Measurements from ENCODE around the gene CDC14A.

Gene CDC14A

DNA sequence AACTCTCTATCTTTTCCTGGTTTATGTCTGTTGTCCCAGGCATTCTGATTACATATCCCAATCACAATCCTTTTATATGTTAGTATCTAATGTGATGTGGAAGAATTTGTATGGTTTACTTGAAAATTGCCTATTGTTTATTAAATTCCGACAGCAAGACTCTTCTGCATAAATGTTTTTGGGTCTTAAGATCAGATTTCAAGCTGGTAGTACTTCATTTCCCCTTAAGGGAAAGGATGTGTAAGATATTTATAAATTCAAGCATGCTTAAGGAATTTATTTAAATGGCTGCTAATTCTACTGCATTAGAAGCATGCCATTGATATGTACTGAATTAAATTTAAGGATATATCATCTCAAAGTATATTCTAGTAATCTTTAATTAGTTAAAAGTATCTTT lies 165.2 kb downstream of the CDC14A start:
- TF ChIP-seq, protein P1, sequence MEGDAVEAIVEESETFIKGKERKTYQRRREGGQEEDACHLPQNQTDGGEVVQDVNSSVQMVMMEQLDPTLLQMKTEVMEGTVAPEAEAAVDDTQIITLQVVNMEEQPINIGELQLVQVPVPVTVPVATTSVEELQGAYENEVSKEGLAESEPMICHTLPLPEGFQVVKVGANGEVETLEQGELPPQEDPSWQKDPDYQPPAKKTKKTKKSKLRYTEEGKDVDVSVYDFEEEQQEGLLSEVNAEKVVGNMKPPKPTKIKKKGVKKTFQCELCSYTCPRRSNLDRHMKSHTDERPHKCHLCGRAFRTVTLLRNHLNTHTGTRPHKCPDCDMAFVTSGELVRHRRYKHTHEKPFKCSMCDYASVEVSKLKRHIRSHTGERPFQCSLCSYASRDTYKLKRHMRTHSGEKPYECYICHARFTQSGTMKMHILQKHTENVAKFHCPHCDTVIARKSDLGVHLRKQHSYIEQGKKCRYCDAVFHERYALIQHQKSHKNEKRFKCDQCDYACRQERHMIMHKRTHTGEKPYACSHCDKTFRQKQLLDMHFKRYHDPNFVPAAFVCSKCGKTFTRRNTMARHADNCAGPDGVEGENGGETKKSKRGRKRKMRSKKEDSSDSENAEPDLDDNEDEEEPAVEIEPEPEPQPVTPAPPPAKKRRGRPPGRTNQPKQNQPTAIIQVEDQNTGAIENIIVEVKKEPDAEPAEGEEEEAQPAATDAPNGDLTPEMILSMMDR (conservative IDR thresholded peaks at IDR 0.05; ENCODE audit: low read length): no peak
- no peak overlapping the region for H3K4me3 ChIP-seq (ENCODE audit: low read length)
- DNase-seq (ENCODE audit: low read depth): no peak

DNA sequence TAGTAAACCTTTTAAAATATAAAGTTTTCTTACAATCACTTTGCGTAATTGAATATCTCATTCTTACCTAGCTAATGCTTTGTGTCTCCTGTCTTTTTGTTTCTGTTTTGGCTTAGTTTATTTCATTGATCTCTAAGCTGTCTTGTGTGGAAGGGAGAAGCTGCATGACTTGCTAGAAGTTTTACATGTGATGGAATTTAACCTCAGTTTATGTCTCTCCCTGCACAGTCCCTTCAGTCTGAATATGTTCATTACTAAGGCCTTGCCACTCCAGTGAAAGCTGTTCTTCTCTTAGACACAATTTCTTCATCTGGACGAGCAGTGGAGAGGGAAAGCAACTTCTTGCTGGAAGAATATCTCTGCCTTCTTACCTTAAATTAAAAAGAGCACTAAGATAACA lies 165.7 kb downstream of the CDC14A start:
- TF ChIP-seq, protein P1 (conservative IDR thresholded peaks at IDR 0.05; ENCODE audit: low read length): no peak

DNA sequence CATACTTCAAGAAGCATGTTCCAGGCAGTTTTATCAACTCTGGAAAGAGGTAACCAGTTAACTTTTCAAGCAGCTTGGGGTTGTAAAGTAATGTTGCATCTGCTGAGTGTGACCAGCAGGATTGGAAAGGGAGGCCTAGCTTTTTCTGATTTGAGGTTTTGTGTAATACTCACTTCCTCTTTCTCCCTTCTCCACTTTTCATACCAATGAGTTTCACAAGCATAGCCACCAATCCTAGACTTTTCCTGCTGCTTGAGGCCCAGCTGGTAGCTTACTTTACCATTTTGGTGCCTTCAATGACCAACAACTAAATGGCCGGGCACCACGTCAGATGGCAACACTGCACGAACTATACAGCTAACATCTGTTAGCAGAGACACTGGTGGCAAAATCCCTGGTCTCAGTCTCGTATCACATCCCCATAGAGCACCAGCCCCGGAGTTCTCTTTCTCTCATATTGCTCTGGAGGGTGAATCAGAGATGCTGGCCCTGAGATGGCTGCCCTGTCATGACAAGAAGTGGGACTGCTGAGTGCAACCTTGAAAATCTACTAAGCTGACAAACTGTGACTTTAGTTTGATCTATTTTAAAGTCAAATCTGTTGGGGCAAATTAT lies 170.8 kb downstream of the CDC14A start:
- TF ChIP-seq, protein P1 (conservative IDR thresholded peaks at IDR 0.05; ENCODE audit: low read length): no peak
- peak; percentile 31 for DNase-seq (ENCODE audit: low read depth)
- no peak overlapping the region for H3K4me3 ChIP-seq (ENCODE audit: low read length)

More for the DNA sequence above, 165.7 kb downstream of the CDC14A start:
- H3K4me3 ChIP-seq (ENCODE audit: low read length): no peak overlapping the region
- DNase-seq (ENCODE audit: low read depth): no peak

- no peak overlapping the region for H3K4me3 ChIP-seq (ENCODE audit: low read length)
- no peak for DNase-seq (ENCODE audit: low read depth)
- TF ChIP-seq, protein P1 (conservative IDR thresholded peaks at IDR 0.05; ENCODE audit: low read length): no peak
These were observed 172.0 kb downstream of the CDC14A start for GRCh38 chr1:100524355-100524754.

DNA sequence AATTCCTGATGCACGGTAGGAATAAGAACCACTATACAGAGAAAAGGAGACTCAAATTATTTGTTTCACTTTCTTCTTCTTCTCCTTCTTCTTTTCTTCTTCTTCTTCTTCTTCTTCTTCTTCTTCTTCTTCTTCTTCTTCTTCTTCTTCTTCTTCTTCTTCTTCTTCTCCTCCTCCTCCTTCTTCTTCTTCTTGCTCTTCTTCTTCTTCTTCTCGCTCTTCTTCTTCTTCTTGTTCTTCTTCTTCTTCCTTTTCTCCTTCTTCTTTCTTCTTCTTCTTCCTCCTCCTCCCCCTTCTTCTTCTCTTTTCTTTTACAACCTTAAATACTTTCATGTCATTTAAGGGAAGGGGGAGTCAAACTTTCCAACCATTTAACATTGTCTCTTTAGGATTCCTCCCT lies 174.6 kb downstream of the CDC14A start:
- TF ChIP-seq, protein P1 (conservative IDR thresholded peaks at IDR 0.05; ENCODE audit: low read length): no peak
- H3K4me3 ChIP-seq (ENCODE audit: low read length): no peak overlapping the region
- no peak for DNase-seq (ENCODE audit: low read depth)

GRCh38 chr1:100528871-100529270 lies 176.6 kb downstream of the CDC14A start:
- no peak overlapping the region for H3K4me3 ChIP-seq (ENCODE audit: low read length)
- TF ChIP-seq, protein P1 (conservative IDR thresholded peaks at IDR 0.05; ENCODE audit: low read length): no peak
- DNase-seq (ENCODE audit: low read depth): peak; percentile 67

DNA sequence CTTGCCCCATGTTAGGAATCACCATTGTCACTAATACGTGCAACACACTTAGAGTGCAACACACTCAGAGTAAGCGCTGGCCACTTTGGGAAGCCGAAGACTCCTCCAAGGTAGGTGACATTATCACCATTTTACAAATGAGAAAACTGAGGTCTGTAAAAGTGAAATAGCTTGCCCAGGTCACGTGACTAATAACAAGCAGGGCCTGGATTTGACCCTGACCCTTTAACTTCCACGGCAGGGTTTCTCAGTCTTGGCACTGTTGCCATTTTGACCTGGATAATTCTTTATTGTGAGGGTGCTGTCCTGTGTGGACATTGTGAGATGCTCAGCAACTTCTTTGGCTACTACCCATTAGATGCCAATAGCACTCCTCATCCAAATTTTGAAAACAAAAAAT lies 177.8 kb downstream of the CDC14A start:
- TF ChIP-seq, protein P1 (conservative IDR thresholded peaks at IDR 0.05; ENCODE audit: low read length): no peak
- no peak overlapping the region for H3K4me3 ChIP-seq (ENCODE audit: low read length)
- DNase-seq (ENCODE audit: low read depth): no peak
